BE2C (cell line): Measurements from ENCODE around the gene POLRMT.

Experiments
- DNase-seq: peaks from one replicate; pipeline ENCODE4 v3.0.0-alpha.2; 2020
- H3K27me3 ChIP-seq: fragments of 250-450 bp; sonication (Bioruptor Pico); 2 replicates; pipeline ENCODE4 v1.5.1; 2020; ENCODE audit warnings: mild to moderate bottlenecking
- H3K36me3 ChIP-seq: fragments of 250-450 bp; sonication (Bioruptor Pico); 2 replicates; pipeline ENCODE4 v1.5.1; 2020; ENCODE audit warnings: mild to moderate bottlenecking
- H3K4me1 ChIP-seq: fragments of 250-450 bp; sonication (Bioruptor Pico); 2 replicates; pipeline ENCODE4 v1.5.1; 2020
- H3K4me3 ChIP-seq: 2 replicates; pipeline ENCODE4 v1.5.1; 2011; ENCODE audit warnings: low read depth, low read length
- H3K9me3 ChIP-seq: fragments of 250-450 bp; sonication (Bioruptor Pico); 2 replicates; pipeline ENCODE4 v1.5.1; 2020
- CTCF ChIP-seq: IDR thresholded peaks from 2 replicates; pipeline ENCODE4 v1.5.1; 2012; ENCODE audit warnings: mild to moderate bottlenecking, low read depth, low read length

POLRMT gene

GRCh38 chr19:644789-645188 lies 11.5 kb upstream of the POLRMT start:
- Histone ChIP-seq H3K9me3 (no peaks in the 10 kb centered on the region), H3K27me3 (no peaks in the 10 kb centered on the region), H3K4me3 (no peak overlapping the region), H3K4me1 (no peaks in the 10 kb centered on the region), H3K36me3 (peaks cover 47% of the 10 kb centered on the region)
- peak; percentile 9 for DNase-seq
- no peak for TF ChIP-seq CTCF

DNA sequence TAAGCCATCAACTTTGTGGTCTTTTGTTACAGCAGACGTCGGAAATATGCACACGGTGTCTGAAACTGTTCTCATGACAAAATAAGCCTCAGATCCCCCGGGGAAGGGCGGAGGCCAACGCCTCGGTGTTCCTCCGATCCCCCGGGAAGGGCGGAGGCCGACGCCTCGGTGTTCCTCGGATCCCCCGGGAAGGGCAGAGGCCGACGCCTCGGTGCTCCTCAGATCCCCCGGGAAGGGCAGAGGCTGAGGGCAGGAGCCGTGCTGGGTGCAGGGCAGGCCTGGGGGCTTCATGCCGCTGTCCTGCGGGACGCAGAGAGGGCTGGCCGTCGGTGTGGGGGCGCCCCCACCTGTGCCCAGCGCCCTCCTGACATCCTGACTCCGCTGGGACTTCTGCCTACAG lies 11.0 kb upstream of the POLRMT start:
- Histone ChIP-seq H3K4me3 (no peak overlapping the region), H3K36me3 (peaks cover 44% of the 10 kb centered on the region), H3K9me3 (no peaks in the 10 kb centered on the region), H3K4me1 (peaks cover under 1% of the 10 kb centered on the region; the same call in 1 of the 2 replicates), H3K27me3 (no peaks in the 10 kb centered on the region)
- no peak for TF ChIP-seq CTCF
- no peak for DNase-seq

GRCh38 chr19:643736-644135 lies 10.4 kb upstream of the POLRMT start:
- Histone ChIP-seq H3K27me3 (no peaks in the 10 kb centered on the region), H3K4me1 (peaks cover 3% of the 10 kb centered on the region)
- no peak for TF ChIP-seq CTCF

GRCh38 chr19:642767-643727 lies 9.7 kb upstream of the POLRMT start:
- Histone ChIP-seq H3K36me3 (peaks cover 33% of the 10 kb centered on the region), H3K4me1 (peaks cover 3% of the 10 kb centered on the region), H3K4me3 (no peak overlapping the region), H3K27me3 (no peaks in the 10 kb centered on the region), H3K9me3 (no peaks in the 10 kb centered on the region)
- no peak for TF ChIP-seq CTCF
- DNase-seq: no peak

More at GRCh38 chr19:643736-644135, 10.4 kb upstream of the POLRMT start:
- Histone ChIP-seq H3K9me3 (no peaks in the 10 kb centered on the region), H3K36me3 (peaks cover 38% of the 10 kb centered on the region), H3K4me3 (no peak overlapping the region)
- no peak for DNase-seq

DNA sequence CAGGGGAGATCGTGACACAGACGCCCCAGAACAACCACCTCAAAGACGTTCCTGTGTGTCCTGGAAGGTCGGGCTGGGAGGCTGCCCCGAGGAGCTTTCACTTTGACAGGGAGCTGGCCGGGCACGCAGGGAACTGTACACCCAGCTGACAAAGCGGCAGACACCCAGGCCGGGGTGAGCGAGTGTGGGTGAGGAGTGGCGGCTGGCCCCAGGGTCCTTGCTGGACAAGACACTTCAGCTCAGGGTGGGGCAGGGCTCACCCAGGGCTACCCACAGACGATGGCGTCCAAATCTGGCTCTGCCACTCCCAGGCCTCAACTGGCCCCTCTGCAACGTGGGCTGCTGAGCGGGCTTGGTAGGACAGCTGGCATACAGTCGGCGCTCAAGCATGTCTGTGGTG lies 8.4 kb upstream of the POLRMT start:
- no peak for DNase-seq
- TF ChIP-seq CTCF: no peak
- H3K4me3 ChIP-seq: no peak overlapping the region
- H3K27me3 ChIP-seq: no peaks in the 10 kb centered on the region
- H3K36me3 ChIP-seq: peaks cover 20% of the 10 kb centered on the region
- no peaks in the 10 kb centered on the region for H3K9me3 ChIP-seq
- peaks cover 3% of the 10 kb centered on the region for H3K4me1 ChIP-seq

DNA sequence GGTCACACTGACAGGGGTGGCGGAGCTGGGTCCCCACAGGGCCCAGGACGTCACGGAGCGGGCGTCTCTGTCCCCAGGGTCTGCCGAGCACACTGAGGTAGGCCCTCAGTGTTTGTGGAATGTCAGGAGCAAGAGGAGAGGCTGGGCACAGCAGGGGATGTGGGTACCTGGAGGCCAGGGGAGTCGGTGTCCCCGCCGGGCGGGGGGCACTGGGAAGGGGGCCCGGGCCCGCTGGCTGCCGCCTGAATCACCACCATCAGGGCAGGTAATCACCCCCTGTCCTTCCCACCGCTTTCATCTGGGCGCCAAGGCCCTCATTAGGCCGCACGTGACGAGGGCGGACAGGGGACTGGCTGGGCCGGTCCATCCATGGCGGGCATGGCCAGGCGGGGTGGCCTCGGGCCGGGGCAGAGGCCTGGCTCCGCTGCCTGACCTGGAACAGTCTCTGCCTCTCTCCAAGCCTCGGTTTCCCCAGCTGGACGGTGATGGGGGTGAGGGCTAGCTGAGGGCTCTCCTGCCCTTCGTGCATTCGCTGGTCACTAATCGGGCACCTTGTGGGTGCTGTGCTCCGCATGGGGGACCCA lies 7.4 kb upstream of the POLRMT start:
- DNase-seq: no peak
- no peak for TF ChIP-seq CTCF
- no peak overlapping the region for H3K4me3 ChIP-seq
- no peaks in the 10 kb centered on the region for H3K9me3 ChIP-seq
- no peaks in the 10 kb centered on the region for H3K27me3 ChIP-seq
- peaks cover 3% of the 10 kb centered on the region for H3K4me1 ChIP-seq
- H3K36me3 ChIP-seq: peaks cover 10% of the 10 kb centered on the region
